ENCODE data around the gene LRRC38. TPM values are rescaled to one million over a fixed set of nuclear protein-coding genes. Genes with fewer than 3 reads are reported as not detected.
A peak's percentile ranks its signal among the peaks of the same experiment; 100 is the strongest.

LRRC38 gene
- total and polyA plus RNA-seq, 7 donors = 2.9 to 26.8 (median 7.0) TPM

DNA sequence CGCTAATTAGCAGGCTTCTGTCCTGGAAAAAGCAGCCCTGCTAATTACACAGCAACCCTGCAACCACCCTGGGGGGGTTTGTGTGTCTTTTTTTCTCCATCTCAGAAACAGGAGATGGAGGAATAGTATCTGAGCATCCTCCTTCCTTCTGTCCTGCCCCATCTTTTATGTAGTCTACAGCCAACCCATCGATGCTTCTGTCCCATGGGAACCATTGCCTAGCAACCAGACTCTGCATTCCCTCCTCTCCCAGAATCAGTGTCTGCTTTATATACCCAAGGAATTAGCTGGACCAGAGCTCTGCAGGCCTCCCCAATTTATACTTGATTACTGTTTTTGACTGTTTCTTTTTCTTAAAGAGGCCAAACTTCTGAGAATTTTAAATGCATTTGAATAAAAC lies 35.1 kb downstream of the LRRC38 start:
- intact Hi-C loops (cut with DNase I) = no loop called here
- TF ChIP-seq CTCF (IDR thresholded peaks at IDR 0.05) = no peak
- Histone ChIP-seq H3K36me3 (ENCODE audit: insufficient read depth in 1 of 2, low read depth in 1 of 2) (peaks cover 0 to 14% of the 10 kb centered on the region in 2 donors), H3K4me3 (no peak overlapping the region), H3K27ac (no peak overlapping the region), H3K9me3 (peaks cover 7% of the 10 kb centered on the region), H3K4me1 (peaks cover 12% of the 10 kb centered on the region), H3K27me3 (ENCODE audit: insufficient read depth in 3 of 3, low read length in 2 of 3) (no peaks in the 10 kb centered on the region)
- ATAC-seq (no peak), DNase-seq (no peak)
- 56 to 57% (median 56%) methylated on average over 2 of the region's 2 CpGs for WGBS, 3 donors

DNA sequence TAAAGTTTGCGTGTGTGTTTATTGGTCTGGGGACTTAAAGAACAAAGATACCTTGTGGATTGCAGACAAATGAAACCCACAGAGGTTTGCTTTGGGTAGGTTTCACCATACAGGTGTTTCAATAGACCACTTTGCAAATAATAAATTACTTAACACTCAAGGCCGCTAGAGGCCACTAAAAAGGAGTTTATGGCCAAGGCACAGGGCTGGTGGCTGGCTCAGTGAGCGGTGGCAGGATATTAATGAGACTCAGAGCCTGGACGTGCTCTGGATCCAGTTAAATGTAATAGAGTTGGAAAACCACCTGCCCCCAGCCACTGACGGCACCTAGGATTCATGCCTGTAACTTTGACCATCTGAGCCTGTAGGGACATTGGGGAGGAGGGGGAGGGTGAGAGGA lies 44.5 kb downstream of the LRRC38 start:
- H3K27me3 ChIP-seq (ENCODE audit: insufficient read depth in 3 of 3, low read length in 2 of 3) = no peaks in the 10 kb centered on the region
- H3K36me3 ChIP-seq (ENCODE audit: insufficient read depth in 1 of 2, low read depth in 1 of 2) = no peaks in the 10 kb centered on the region
- H3K9me3 ChIP-seq = no peaks in the 10 kb centered on the region
- H3K4me1 ChIP-seq = no peaks in the 10 kb centered on the region
- H3K4me3 ChIP-seq = no peak overlapping the region
- H3K27ac ChIP-seq = peak overlapping the region; percentile 30
- peak; percentile 23 to 67 for DNase-seq
- ATAC-seq = peak; percentile 85 to 92 (median 88)
- intact Hi-C loops (cut with DNase I) = loop anchor here (5.0 to 10.0 kb wide), 2 partner anchors 73 to 105 kb away; no protein-coding TSS in a partner anchor
- peak; percentile 43 for TF ChIP-seq CTCF (IDR thresholded peaks at IDR 0.05)
- 16 to 22% (median 21%) methylated on average over 5 of the region's 5 CpGs for WGBS, 3 donors

GRCh38 chr1:13465515-13465914 lies 48.3 kb downstream of the LRRC38 start:
- TF ChIP-seq CTCF (IDR thresholded peaks at IDR 0.05) = no peak
- ATAC-seq (no peak), DNase-seq (no peak)
- Histone ChIP-seq H3K27me3 (ENCODE audit: insufficient read depth in 3 of 3, low read length in 2 of 3) (no peaks in the 10 kb centered on the region), H3K4me1 (no peaks in the 10 kb centered on the region), H3K9me3 (no peaks in the 10 kb centered on the region), H3K4me3 (no peak overlapping the region), H3K27ac (no peak overlapping the region), H3K36me3 (ENCODE audit: insufficient read depth in 1 of 2, low read depth in 1 of 2) (no peaks in the 10 kb centered on the region)
- intact Hi-C loops (cut with DNase I) = loop anchor here (5.0 to 10.0 kb wide), 2 partner anchors 77 to 109 kb away; no protein-coding TSS in a partner anchor
- WGBS, 3 donors = 58 to 76% (median 63%) methylated on average over 1 of the region's 1 CpG

- Histone ChIP-seq H3K27ac (no peak overlapping the region), H3K4me1 (no peaks in the 10 kb centered on the region)
Measured at GRCh38 chr1:13462682-13463081, 51.1 kb downstream of the LRRC38 start.

More at GRCh38 chr1:13462682-13463081, 51.1 kb downstream of the LRRC38 start:
- Histone ChIP-seq H3K36me3 (ENCODE audit: insufficient read depth in 1 of 2, low read depth in 1 of 2) (no peaks in the 10 kb centered on the region), H3K27me3 (ENCODE audit: insufficient read depth in 3 of 3, low read length in 2 of 3) (no peaks in the 10 kb centered on the region), H3K4me3 (no peak overlapping the region), H3K9me3 (no peaks in the 10 kb centered on the region)
- TF ChIP-seq CTCF (IDR thresholded peaks at IDR 0.05) = no peak
- intact Hi-C loops (cut with DNase I) = loop anchor here in 1 of 2 donors (10.0 kb wide), 1 partner anchor 112 kb away; no protein-coding TSS in a partner anchor
- 43 to 69% (median 44%) methylated on average over 7 of the region's 7 CpGs for WGBS, 3 donors
- DNase-seq (no peak), ATAC-seq (no peak)

All from psoas muscle (tissue), 8 donors.